ENCODE measurements around the gene TMEM139.

TMEM139 gene

DNA sequence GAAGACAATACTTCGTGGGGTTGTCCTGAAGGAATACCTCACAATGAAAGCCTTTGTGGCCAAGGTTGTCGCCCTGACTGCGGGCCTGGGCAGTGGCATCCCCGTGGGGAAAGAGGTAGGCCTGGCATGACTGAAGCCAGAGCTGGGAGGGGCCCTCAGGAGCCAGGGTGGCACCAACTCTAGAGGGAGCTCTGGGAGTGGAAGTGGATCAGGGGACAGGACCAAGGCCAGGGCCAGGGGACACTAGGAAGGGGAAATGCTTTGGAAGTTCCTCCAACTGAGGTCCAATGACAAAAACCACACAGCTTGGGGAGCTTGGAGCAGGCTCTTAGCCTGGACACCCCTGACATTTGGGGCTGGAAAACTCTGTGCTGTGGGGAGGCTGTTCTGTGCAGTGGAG is 37.0 kb downstream of the TMEM139 start:
- in situ Hi-C loops (cut with MboI; ENCODE audit: low sequenced_read_pairs): no loop called here

DNA sequence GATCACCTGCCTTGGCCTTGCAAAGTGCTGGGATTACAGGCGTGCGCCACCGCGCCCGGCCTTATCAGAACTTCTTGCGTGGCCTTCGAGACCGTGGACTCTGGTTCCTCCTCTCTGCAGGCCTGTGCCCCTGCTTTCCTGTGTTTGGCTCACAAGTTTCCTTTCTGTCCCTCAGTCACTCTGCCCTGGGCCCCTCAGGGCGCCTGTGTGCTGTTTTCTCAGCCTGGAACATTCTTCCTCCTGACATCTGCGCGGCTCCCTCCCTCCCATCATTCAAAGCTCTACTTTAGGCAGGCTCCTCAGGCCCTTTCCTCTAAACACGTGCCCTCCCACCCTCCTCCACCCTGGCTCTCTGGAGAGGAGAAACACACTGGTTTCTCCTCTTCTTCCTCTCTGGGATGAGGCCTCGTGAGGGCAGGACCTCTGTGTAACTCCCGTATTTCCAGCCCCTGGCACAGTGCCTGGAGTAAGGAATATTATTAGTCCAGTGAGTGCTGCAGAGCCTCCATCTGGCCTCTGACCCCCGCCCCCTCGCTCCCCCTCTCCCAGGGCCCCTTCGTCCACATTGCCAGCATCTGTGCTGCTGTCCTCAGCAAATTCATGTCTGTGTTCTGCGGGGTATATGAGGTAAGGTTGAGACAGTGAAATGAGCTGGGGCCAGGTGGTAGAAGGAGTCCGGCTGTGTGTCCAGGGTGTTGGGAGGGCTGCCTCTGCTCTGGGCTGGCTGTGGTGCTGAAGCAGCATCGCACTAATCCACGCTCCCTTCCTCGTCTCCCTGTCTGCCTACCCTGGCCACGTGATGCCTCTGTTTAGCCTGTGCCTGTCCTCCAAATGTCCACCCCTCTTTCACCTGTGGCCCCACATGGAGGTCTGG is 38.2 kb downstream of the TMEM139 start:
- in situ Hi-C loops (cut with MboI; ENCODE audit: low sequenced_read_pairs): no loop called here

DNA sequence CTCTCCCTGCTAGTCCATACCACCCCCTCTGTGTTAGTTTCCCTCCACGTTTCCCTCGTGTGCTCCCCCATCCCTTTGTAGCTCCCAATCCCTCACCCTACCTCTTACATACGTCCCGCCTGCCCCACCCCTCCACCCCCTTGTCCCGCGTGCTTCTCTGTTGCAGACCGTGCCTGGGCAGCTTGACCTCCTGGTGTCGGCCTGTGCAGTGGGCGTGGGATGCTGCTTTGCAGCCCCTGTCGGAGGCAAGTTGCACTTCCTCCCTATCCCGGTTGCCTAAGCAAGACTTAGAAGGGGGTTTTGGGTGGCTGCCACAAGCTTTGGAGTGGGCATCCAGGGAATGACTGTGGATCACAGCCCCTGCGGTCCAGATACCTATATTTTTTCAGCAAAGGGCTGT is 38.9 kb downstream of the TMEM139 start:
- in situ Hi-C loops (cut with MboI; ENCODE audit: low sequenced_read_pairs): no loop called here

- in situ Hi-C loops (cut with MboI; ENCODE audit: low sequenced_read_pairs): no loop called here
Measured at GRCh38 chr7:143325240-143325639, 40.5 kb downstream of the TMEM139 start.

DNA sequence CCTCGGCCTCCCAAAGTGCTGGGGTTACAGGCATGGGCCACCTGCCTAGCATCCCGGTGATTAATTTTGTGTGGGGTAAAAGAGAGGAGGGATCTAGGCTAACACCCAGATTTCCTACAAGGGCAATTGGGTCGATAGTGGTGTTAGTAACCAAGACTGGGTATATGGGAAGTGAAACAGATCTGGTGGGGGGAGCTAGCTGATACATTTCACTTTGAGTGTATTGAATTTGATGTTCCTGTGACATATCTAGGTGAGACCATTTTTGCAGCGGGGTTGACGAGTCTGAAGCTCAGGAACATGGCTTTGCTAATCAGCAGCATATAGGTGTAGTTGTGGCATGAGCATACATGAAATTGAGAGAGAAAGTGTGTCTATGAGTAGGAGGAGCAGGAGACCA is 43.1 kb downstream of the TMEM139 start:
- in situ Hi-C loops (cut with MboI; ENCODE audit: low sequenced_read_pairs): no loop called here

- in situ Hi-C loops (cut with MboI; ENCODE audit: low sequenced_read_pairs): no loop called here
Measured at GRCh38 chr7:143329471-143330170, 44.9 kb downstream of the TMEM139 start.

- in situ Hi-C loops (cut with MboI; ENCODE audit: low sequenced_read_pairs): no loop called here
Measured at GRCh38 chr7:143331179-143331801, 46.5 kb downstream of the TMEM139 start.

DNA sequence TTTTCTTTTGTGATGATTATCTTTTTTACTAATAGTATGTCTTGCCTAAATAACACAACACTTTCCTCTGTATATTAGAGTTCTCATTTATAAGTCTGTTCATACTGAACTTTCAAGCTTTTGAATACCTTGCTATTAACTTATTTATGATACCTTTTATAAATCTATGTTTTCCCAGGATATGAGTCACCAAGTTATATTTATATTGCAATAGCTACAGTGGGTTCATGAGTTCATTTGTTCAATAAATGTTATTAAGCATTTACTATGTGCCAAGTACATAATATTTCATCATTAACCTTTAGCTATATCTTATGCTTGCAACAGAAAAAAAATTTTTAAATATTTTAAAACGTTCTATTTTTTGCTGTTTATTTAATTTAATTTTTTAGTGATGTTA is 49.5 kb downstream of the TMEM139 start:
- in situ Hi-C loops (cut with MboI; ENCODE audit: low sequenced_read_pairs): no loop called here

DNA sequence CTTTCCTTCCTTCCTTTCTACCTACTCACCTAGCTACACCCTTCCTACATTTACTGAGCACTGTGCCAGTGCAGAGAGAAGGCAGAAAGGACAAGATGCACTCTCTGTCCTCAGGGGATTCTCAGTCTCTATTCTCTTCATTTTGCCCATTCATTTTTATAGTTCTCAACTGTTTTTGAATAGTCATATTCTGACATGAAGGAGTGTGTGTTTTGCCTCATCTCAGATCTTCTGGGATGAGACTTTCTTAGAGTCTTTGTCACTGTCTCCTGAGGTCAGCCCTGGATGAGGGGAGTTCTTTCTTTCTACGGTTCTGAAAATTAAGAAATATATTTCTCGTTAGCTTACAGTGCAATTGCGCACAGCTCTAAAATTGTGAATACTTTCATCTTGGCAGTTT is 52.5 kb downstream of the TMEM139 start:
- in situ Hi-C loops (cut with MboI; ENCODE audit: low sequenced_read_pairs): no loop called here

All from HL-60/S4 treated with retinoic acid at 250 ng/mL for 4 days and 3 days (cell line).